Measurements from ENCODE around the gene CDH23.

GRCh38 chr10:71596127-71596526 lies 199.4 kb downstream of the CDH23 start:
- TF ChIP-seq POLR2A (IDR thresholded peaks at IDR 0.05) = no peak
- TF ChIP-seq, protein P1, sequence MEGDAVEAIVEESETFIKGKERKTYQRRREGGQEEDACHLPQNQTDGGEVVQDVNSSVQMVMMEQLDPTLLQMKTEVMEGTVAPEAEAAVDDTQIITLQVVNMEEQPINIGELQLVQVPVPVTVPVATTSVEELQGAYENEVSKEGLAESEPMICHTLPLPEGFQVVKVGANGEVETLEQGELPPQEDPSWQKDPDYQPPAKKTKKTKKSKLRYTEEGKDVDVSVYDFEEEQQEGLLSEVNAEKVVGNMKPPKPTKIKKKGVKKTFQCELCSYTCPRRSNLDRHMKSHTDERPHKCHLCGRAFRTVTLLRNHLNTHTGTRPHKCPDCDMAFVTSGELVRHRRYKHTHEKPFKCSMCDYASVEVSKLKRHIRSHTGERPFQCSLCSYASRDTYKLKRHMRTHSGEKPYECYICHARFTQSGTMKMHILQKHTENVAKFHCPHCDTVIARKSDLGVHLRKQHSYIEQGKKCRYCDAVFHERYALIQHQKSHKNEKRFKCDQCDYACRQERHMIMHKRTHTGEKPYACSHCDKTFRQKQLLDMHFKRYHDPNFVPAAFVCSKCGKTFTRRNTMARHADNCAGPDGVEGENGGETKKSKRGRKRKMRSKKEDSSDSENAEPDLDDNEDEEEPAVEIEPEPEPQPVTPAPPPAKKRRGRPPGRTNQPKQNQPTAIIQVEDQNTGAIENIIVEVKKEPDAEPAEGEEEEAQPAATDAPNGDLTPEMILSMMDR (IDR thresholded peaks at IDR 0.05 in 8 of 11, conservative IDR thresholded peaks at IDR 0.05 in 3 of 11) = no peak
